LNCAP (cell line): ENCODE results near the gene CEMIP.

Experiments
- TF ChIP-seq, protein P1 (sequence below): fragments of 450-650 bp; IDR thresholded peaks from 2 replicates; pipeline ENCODE4 v1.5.1; 2017; ENCODE audit warnings: mild to moderate bottlenecking

CEMIP gene

DNA sequence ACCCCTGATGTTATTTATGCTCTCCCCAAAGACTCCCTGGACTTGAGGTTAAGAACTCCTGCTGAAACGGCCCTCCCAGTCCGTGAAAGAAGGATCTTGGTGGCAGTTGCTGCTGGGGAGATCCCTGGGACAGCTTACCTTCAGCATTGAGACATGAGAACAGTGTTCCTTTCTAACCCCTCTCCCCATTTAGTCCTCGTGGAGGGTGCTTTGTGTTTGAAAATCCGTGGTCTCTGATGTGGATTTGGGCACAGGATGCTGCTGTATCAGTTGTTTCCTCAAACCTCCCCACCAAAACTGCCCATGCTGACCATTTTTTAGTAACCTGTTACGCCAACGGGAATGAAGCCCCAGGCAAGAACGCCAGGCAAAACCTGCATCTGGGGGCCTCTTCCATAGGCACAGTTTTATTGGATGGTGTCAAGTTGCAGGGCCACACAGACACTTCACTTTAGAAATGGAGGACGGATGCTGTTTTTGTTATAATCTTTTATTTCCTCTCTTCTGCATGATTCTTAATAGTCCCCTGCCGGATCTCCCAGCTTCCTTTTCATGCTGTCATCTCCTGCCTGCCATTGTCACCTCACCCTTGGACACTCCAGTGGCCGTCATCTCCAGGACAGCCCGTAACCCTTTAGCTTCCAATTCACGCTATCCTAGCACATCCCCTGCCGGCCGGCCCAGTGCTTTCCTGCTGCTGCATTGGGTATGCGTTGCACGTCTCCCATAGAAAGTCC lies 31.7 kb upstream of the CEMIP start:
- TF ChIP-seq, protein P1, sequence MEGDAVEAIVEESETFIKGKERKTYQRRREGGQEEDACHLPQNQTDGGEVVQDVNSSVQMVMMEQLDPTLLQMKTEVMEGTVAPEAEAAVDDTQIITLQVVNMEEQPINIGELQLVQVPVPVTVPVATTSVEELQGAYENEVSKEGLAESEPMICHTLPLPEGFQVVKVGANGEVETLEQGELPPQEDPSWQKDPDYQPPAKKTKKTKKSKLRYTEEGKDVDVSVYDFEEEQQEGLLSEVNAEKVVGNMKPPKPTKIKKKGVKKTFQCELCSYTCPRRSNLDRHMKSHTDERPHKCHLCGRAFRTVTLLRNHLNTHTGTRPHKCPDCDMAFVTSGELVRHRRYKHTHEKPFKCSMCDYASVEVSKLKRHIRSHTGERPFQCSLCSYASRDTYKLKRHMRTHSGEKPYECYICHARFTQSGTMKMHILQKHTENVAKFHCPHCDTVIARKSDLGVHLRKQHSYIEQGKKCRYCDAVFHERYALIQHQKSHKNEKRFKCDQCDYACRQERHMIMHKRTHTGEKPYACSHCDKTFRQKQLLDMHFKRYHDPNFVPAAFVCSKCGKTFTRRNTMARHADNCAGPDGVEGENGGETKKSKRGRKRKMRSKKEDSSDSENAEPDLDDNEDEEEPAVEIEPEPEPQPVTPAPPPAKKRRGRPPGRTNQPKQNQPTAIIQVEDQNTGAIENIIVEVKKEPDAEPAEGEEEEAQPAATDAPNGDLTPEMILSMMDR = no peak

DNA sequence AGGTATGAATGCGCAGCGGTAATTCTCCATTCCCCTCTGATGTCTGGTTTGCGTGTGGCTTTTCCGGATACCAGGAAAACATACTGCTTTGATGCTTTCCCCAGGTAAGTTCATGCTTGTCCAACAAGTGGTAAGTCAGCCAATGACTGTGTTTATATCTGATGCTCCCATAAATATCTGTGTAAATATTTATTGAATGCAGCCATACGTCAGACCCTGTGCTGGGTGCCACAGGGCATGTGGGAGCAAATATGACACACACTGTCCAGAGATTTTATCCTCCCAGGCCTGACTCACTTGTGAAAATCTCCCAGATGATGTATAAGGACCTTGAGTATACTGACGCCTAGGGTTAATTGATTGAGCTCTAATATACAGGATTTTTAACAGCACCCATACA lies 29.6 kb upstream of the CEMIP start:
- TF ChIP-seq, protein P1 = no peak; the same call in 1 of the 2 replicates

DNA sequence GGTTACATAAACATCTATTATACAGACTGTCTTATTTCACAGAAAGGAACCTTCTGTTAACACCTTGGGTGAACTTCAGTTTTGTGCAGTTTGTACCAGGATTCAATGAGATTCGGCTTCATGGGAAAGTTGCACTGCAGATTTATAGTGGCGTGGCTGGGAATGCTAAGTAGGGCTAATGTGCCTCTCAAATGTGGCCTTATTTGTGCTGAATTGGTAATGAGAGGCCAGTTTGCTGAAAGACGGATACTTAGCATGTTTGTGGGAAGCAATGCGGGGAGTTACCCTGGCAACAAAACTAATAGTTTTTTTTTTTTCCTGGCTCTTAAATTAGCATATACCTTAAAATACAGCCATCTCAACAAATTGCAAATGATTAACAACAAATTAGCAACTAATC lies 28.6 kb upstream of the CEMIP start:
- TF ChIP-seq, protein P1 = no peak

- TF ChIP-seq, protein P1 = no peak
Measured at GRCh38 chr15:80752204-80752603, 27.0 kb upstream of the CEMIP start.

- TF ChIP-seq, protein P1 = no peak
Measured at GRCh38 chr15:80753161-80753560, 26.0 kb upstream of the CEMIP start.

DNA sequence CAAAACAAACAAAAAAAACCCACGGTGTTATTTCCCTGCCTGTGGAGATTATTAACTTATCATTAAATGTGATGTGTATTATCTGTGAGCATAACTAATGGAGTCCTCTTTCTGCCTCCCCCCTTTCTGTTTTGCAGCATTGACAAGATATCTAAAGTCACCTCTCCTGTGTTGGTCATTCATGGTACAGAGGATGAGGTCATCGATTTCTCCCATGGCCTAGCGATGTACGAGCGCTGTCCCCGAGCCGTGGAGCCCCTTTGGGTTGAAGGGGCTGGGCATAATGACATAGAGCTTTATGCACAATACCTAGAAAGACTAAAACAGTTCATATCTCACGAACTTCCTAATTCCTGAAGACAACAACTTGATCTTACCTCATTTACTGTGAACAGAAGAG lies 25.2 kb upstream of the CEMIP start:
- TF ChIP-seq, protein P1 = no peak

DNA sequence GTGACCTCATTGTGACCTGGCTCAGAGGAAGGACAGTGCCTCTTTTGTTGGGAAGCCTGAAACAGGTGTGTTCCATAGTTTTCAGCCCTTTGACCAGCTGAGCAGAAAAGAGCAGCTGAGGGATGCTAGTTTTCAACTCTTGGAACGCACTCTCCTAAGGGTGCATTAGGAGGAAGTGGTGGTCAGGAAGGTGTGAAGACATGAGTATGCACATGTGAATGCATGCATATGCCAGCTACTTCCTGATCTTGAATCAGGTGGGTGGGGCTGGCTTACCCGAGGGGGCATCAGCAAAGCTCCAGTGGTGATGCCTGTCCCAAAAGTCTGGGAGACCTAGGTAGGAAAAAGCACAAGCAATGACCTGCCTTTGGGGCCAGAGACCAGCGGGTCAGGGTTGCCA lies 23.3 kb upstream of the CEMIP start:
- TF ChIP-seq, protein P1 = no peak
